ENCODE results near the gene STK17B. TPM values are rescaled to one million over a fixed set of nuclear protein-coding genes. Genes with fewer than 3 reads are reported as not detected.

STK17B gene
- total RNA-seq, 2 experiments from 2014 or later = 645 to 648 TPM

DNA sequence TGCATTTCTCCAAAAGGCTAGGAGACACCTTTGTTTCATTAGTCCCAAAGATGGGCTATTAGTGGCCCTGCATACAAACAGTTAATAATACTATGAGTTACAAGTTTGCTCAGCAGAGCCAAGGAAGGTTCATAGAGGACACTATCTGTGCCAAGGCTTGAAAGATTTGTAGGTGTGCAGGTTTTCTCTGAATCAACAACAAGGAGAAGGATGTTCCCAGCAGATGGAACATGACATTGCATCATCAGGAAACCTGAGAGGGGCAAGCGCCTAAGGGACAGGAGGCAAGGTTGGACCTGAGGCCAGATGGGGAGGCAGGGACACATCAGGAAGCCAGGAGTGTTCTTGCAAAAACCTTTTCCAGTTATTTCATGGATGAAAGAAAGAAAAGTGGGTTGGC, 35.4 kb upstream of the STK17B start:
- no peaks in the 10 kb centered on the region for H3K36me3 ChIP-seq (ENCODE audit: insufficient read depth, low read length)
- ATAC-seq (ENCODE audit: poor library complexity) = no peak
- ChIA-PET POLR2A (no interaction called here), CTCF (interaction anchor here (1.6 kb wide), 1 partner anchor 20 kb away, joined by 4 read pairs; no protein-coding TSS in a partner anchor)
- peaks cover 33% of the 10 kb centered on the region for H3K4me1 ChIP-seq (ENCODE audit: insufficient read depth, low read length)
- intact Hi-C loops (cut with DNase I, micrococcal nuclease) = loop anchor here in 1 of 2 experiments (2.0 kb wide), 2 partner anchors 16 to 28 kb away; no protein-coding TSS in a partner anchor
- H3K27ac ChIP-seq (ENCODE audit: low read depth in 1 of 2, low read length in 2 of 2) = no peak overlapping the region
- no peaks in the 10 kb centered on the region for H3K27me3 ChIP-seq (ENCODE audit: control insufficient read depth in 1 of 2, insufficient read depth in 2 of 2, low read length in 2 of 2)
- peaks cover 45% of the 10 kb centered on the region for H3K4me1 Mint-ChIP-seq (ENCODE audit: low read depth)
- no peak for DNase-seq
- TF ChIP-seq, protein P1, sequence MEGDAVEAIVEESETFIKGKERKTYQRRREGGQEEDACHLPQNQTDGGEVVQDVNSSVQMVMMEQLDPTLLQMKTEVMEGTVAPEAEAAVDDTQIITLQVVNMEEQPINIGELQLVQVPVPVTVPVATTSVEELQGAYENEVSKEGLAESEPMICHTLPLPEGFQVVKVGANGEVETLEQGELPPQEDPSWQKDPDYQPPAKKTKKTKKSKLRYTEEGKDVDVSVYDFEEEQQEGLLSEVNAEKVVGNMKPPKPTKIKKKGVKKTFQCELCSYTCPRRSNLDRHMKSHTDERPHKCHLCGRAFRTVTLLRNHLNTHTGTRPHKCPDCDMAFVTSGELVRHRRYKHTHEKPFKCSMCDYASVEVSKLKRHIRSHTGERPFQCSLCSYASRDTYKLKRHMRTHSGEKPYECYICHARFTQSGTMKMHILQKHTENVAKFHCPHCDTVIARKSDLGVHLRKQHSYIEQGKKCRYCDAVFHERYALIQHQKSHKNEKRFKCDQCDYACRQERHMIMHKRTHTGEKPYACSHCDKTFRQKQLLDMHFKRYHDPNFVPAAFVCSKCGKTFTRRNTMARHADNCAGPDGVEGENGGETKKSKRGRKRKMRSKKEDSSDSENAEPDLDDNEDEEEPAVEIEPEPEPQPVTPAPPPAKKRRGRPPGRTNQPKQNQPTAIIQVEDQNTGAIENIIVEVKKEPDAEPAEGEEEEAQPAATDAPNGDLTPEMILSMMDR (IDR thresholded peaks at IDR 0.05) = no peak
- peaks cover 6% of the 10 kb centered on the region for H3K36me3 Mint-ChIP-seq (ENCODE audit: low read depth)
- H3K4me3 ChIP-seq (ENCODE audit: low read length) = no peak overlapping the region
- H3K27ac Mint-ChIP-seq = peak overlapping the region; percentile 25
- no peaks in the 10 kb centered on the region for H3K27me3 Mint-ChIP-seq
- no peak overlapping the region for H3K4me3 Mint-ChIP-seq
- no peaks in the 10 kb centered on the region for H3K9me3 Mint-ChIP-seq
- peaks cover 0 to 3% of the 10 kb centered on the region in 2 experiments for H3K9me3 ChIP-seq (ENCODE audit: control insufficient read depth in 1 of 2, insufficient read depth in 1 of 2, low read length in 2 of 2)

DNA sequence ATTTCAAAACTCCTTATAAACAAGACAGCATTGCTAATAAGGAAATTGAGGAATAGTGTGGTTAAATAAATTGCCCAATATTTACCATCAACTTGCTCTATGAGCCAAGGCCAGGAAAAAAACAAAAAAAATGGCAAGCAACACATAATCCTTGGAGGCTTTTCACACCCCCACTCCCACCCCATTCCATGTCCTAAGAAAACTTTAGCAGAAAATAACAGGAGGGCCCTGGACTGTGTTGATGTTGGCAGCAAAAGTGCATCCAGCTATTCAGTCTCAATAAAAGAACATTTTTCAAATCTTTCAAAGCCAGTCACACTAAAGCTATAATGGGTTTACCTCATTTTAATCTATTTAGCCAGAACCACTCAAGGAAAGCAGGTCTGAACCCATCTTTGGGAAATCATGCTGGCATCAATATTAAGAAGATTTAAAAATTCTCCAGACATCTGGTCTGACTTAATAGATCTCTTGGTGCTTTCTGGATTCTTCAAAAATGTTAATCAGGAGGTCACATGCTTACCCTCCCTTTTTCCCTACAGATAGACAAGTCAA, 34.6 kb upstream of the STK17B start:
- H3K4me3 Mint-ChIP-seq = no peak overlapping the region
- peaks cover under 1% of the 10 kb centered on the region for H3K36me3 Mint-ChIP-seq (ENCODE audit: low read depth)
- Histone ChIP-seq H3K27me3 (ENCODE audit: control insufficient read depth in 1 of 2, insufficient read depth in 2 of 2, low read length in 2 of 2) (no peaks in the 10 kb centered on the region), H3K9me3 (ENCODE audit: control insufficient read depth in 1 of 2, insufficient read depth in 1 of 2, low read length in 2 of 2) (peaks cover 0 to 3% of the 10 kb centered on the region in 2 experiments), H3K4me1 (ENCODE audit: insufficient read depth, low read length) (peaks cover 34% of the 10 kb centered on the region), H3K4me3 (ENCODE audit: low read length) (no peak overlapping the region), H3K27ac (ENCODE audit: low read depth in 1 of 2, low read length in 2 of 2) (no peak overlapping the region), H3K36me3 (ENCODE audit: insufficient read depth, low read length) (no peaks in the 10 kb centered on the region)
- H3K27ac Mint-ChIP-seq = peak overlapping the region; percentile 43
- ChIA-PET POLR2A (interaction anchor here (1.0 to 2.7 kb wide), 11 partner anchors 11 to 71 kb away, joined by 3 to 27 read pairs (median 5); no protein-coding TSS in a partner anchor), CTCF (interaction anchor here (1.1 to 1.9 kb wide), 3 partner anchors 21 to 29 kb away, joined by 3 to 9 read pairs (median 4); no protein-coding TSS in a partner anchor)
- peaks cover 45% of the 10 kb centered on the region for H3K4me1 Mint-ChIP-seq (ENCODE audit: low read depth)
- ATAC-seq (ENCODE audit: poor library complexity) (no peak), DNase-seq (no peak)
- no peaks in the 10 kb centered on the region for H3K27me3 Mint-ChIP-seq
- no peaks in the 10 kb centered on the region for H3K9me3 Mint-ChIP-seq
- intact Hi-C loops (cut with DNase I, micrococcal nuclease) = loop anchor here in 1 of 2 experiments (2.0 kb wide), 2 partner anchors 15 to 27 kb away; no protein-coding TSS in a partner anchor
- TF ChIP-seq, protein P1 (IDR thresholded peaks at IDR 0.05) = no peak

DNA sequence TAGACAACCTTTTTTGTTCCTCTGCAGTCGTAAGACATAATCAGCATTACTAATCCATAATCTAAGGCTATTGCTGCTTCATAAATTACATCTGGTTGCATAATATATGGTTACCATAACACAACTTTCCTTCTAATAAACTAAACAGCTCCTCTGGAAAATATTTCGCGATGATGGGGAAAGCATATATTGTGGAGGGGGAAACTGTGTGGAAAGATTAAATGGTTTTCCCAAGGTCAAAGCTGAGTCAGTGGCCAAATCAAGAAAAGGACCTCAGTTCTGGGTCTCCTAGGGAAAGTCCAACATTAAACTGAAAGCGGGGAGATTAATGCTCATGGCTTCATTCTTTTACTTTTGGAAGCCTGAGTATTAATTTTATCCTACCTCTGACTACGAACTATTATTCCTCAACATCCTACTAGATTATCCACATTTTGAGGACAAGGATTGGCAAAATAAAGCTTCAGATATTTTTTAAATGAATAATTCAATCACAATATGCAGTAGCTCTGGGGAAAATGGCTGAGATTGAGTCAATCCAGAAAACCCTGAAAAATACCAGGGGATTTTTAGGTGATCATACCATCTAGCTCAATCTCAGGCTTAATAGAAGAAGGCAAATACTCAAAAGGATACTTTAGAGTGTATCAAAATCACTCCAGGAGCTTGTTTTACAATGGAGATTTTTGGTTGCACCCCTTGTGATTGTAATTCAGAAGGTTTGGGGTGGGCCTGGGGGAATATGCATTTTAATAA, 33.8 kb upstream of the STK17B start:
- no peaks in the 10 kb centered on the region for H3K9me3 Mint-ChIP-seq
- ChIA-PET POLR2A (interaction anchor here (1.0 to 2.7 kb wide), 16 partner anchors 10 to 71 kb away, joined by 3 to 27 read pairs (median 5); partner anchors contain the start of gene STK17B), CTCF (interaction anchor here (0.8 to 1.9 kb wide), 7 partner anchors 9 to 29 kb away, joined by 3 to 9 read pairs (median 4); no protein-coding TSS in a partner anchor)
- Histone ChIP-seq H3K9me3 (ENCODE audit: control insufficient read depth in 1 of 2, insufficient read depth in 1 of 2, low read length in 2 of 2) (peaks cover 0 to 3% of the 10 kb centered on the region in 2 experiments), H3K4me3 (ENCODE audit: low read length) (no peak overlapping the region), H3K27me3 (ENCODE audit: control insufficient read depth in 1 of 2, insufficient read depth in 2 of 2, low read length in 2 of 2) (no peaks in the 10 kb centered on the region), H3K4me1 (ENCODE audit: insufficient read depth, low read length) (peaks cover 28% of the 10 kb centered on the region), H3K27ac (ENCODE audit: low read depth in 1 of 2, low read length in 2 of 2) (no peak overlapping the region), H3K36me3 (ENCODE audit: insufficient read depth, low read length) (no peaks in the 10 kb centered on the region)
- H3K27ac Mint-ChIP-seq = peak overlapping the region; percentile 43
- intact Hi-C loops (cut with DNase I, micrococcal nuclease) = no loop called here
- peaks cover 50% of the 10 kb centered on the region for H3K4me1 Mint-ChIP-seq (ENCODE audit: low read depth)
- H3K27me3 Mint-ChIP-seq = no peaks in the 10 kb centered on the region
- no peak for ATAC-seq (ENCODE audit: poor library complexity)
- TF ChIP-seq, protein P1 (IDR thresholded peaks at IDR 0.05) = no peak
- H3K4me3 Mint-ChIP-seq = no peak overlapping the region
- DNase-seq = no peak
- no peaks in the 10 kb centered on the region for H3K36me3 Mint-ChIP-seq (ENCODE audit: low read depth)
